ENCODE results near the gene GALNT11.
"Not testable (repeated sequence)": the region's sequence is repeated elsewhere in the genome, so short reads cannot be mapped to it uniquely, and the experiment has no call there.

Gene GALNT11

GRCh38 chr7:152000191-152000590, 25.3 kb upstream of the GALNT11 start:
- no peak for FAIRE-seq
- no peak for DNase-seq (ENCODE audit: insufficient read length, low spot score)
- TF ChIP-seq PAX5 (IDR thresholded peaks at IDR 0.05; ENCODE audit: insufficient read depth, low read length, severe bottlenecking) = no peak
- no peak for TF ChIP-seq POU2F2 (IDR thresholded peaks at IDR 0.05; ENCODE audit: low read depth, low read length)
- TF ChIP-seq SPI1 (IDR thresholded peaks at IDR 0.05; ENCODE audit: low read depth, low read length) = no peak

GRCh38 chr7:152006336-152006735, 19.1 kb upstream of the GALNT11 start:
- no peak for FAIRE-seq
- no peak for DNase-seq (ENCODE audit: insufficient read length, low spot score)
- TF ChIP-seq SPI1 (IDR thresholded peaks at IDR 0.05; ENCODE audit: low read depth, low read length) = no peak
- no peak for TF ChIP-seq POU2F2 (IDR thresholded peaks at IDR 0.05; ENCODE audit: low read depth, low read length)
- no peak for TF ChIP-seq TAF1 (IDR thresholded peaks at IDR 0.05; ENCODE audit: low read depth, low read length)
- TF ChIP-seq POLR2A (IDR thresholded peaks at IDR 0.05; ENCODE audit: low read depth, low read length) = no peak
- no peak for TF ChIP-seq PAX5 (IDR thresholded peaks at IDR 0.05; ENCODE audit: insufficient read depth, low read length, severe bottlenecking)
- TF ChIP-seq POLR2AphosphoS5 (IDR thresholded peaks at IDR 0.05; ENCODE audit: low read depth, low read length) = no peak

- DNase-seq (ENCODE audit: insufficient read length, low spot score) (no peak), FAIRE-seq (no peak)
- TF ChIP-seq TAF1 (IDR thresholded peaks at IDR 0.05; ENCODE audit: low read depth, low read length) (no peak), POLR2A (IDR thresholded peaks at IDR 0.05; ENCODE audit: low read depth, low read length) (no peak), PAX5 (IDR thresholded peaks at IDR 0.05; ENCODE audit: insufficient read depth, low read length, severe bottlenecking) (no peak), POLR2AphosphoS5 (IDR thresholded peaks at IDR 0.05; ENCODE audit: low read depth, low read length) (no peak), SPI1 (IDR thresholded peaks at IDR 0.05; ENCODE audit: low read depth, low read length) (no peak), POU2F2 (IDR thresholded peaks at IDR 0.05; ENCODE audit: low read depth, low read length) (no peak)
Observed at GRCh38 chr7:152011860-152012259, 13.6 kb upstream of the GALNT11 start.

GRCh38 chr7:152013230-152013629, 12.2 kb upstream of the GALNT11 start:
- DNase-seq (ENCODE audit: insufficient read length, low spot score) = no peak
- no peak for FAIRE-seq
- TF ChIP-seq SPI1 (IDR thresholded peaks at IDR 0.05; ENCODE audit: low read depth, low read length) (no peak), POLR2AphosphoS5 (IDR thresholded peaks at IDR 0.05; ENCODE audit: low read depth, low read length) (no peak), POU2F2 (IDR thresholded peaks at IDR 0.05; ENCODE audit: low read depth, low read length) (no peak), PAX5 (IDR thresholded peaks at IDR 0.05; ENCODE audit: insufficient read depth, low read length, severe bottlenecking) (no peak), TAF1 (IDR thresholded peaks at IDR 0.05; ENCODE audit: low read depth, low read length) (no peak)

- no peak for TF ChIP-seq POLR2A (IDR thresholded peaks at IDR 0.05; ENCODE audit: low read depth, low read length)
- TF ChIP-seq PAX5 (IDR thresholded peaks at IDR 0.05; ENCODE audit: insufficient read depth, low read length, severe bottlenecking) = no peak
- FAIRE-seq = no peak
- DNase-seq (ENCODE audit: insufficient read length, low spot score) = no peak
Observed at GRCh38 chr7:152013974-152014373, 11.5 kb upstream of the GALNT11 start.

- no peak for DNase-seq (ENCODE audit: insufficient read length, low spot score)
- TF ChIP-seq TAF1 (IDR thresholded peaks at IDR 0.05; ENCODE audit: low read depth, low read length) = no peak
- TF ChIP-seq POLR2AphosphoS5 (IDR thresholded peaks at IDR 0.05; ENCODE audit: low read depth, low read length) = no peak
- TF ChIP-seq SPI1 (IDR thresholded peaks at IDR 0.05; ENCODE audit: low read depth, low read length) = no peak
- no peak for TF ChIP-seq POLR2A (IDR thresholded peaks at IDR 0.05; ENCODE audit: low read depth, low read length)
- no peak for TF ChIP-seq PAX5 (IDR thresholded peaks at IDR 0.05; ENCODE audit: insufficient read depth, low read length, severe bottlenecking)
- TF ChIP-seq POU2F2 (IDR thresholded peaks at IDR 0.05; ENCODE audit: low read depth, low read length) = no peak
- no peak for FAIRE-seq
Observed at GRCh38 chr7:152014722-152015121, 10.8 kb upstream of the GALNT11 start.

GRCh38 chr7:152015600-152015999, 9.9 kb upstream of the GALNT11 start:
- no peak for DNase-seq (ENCODE audit: insufficient read length, low spot score)
- no peak for FAIRE-seq
- TF ChIP-seq POU2F2 (IDR thresholded peaks at IDR 0.05; ENCODE audit: low read depth, low read length) (no peak), PAX5 (IDR thresholded peaks at IDR 0.05; ENCODE audit: insufficient read depth, low read length, severe bottlenecking) (no peak), POLR2A (IDR thresholded peaks at IDR 0.05; ENCODE audit: low read depth, low read length) (no peak), TAF1 (IDR thresholded peaks at IDR 0.05; ENCODE audit: low read depth, low read length) (no peak), POLR2AphosphoS5 (IDR thresholded peaks at IDR 0.05; ENCODE audit: low read depth, low read length) (no peak), SPI1 (IDR thresholded peaks at IDR 0.05; ENCODE audit: low read depth, low read length) (no peak)

- no peak for FAIRE-seq
- DNase-seq (ENCODE audit: insufficient read length, low spot score) = no peak
- TF ChIP-seq SPI1 (IDR thresholded peaks at IDR 0.05; ENCODE audit: low read depth, low read length) (no peak), POLR2AphosphoS5 (IDR thresholded peaks at IDR 0.05; ENCODE audit: low read depth, low read length) (no peak), TAF1 (IDR thresholded peaks at IDR 0.05; ENCODE audit: low read depth, low read length) (no peak), POLR2A (IDR thresholded peaks at IDR 0.05; ENCODE audit: low read depth, low read length) (no peak), PAX5 (IDR thresholded peaks at IDR 0.05; ENCODE audit: insufficient read depth, low read length, severe bottlenecking) (no peak), POU2F2 (IDR thresholded peaks at IDR 0.05; ENCODE audit: low read depth, low read length) (no peak)
Observed at GRCh38 chr7:152016947-152017346, 8.5 kb upstream of the GALNT11 start.

- not testable (repeated sequence) for FAIRE-seq; DNase-seq (ENCODE audit: insufficient read length, low spot score)
Observed at GRCh38 chr7:152017683-152018082, 7.8 kb upstream of the GALNT11 start.

GRCh38 chr7:152021740-152022139, 3.7 kb upstream of the GALNT11 start:
- DNase-seq (ENCODE audit: insufficient read length, low spot score); FAIRE-seq: not testable (repeated sequence)

Measured in GM12891 (cell line).